GM20000 (cell line): ENCODE data around the gene MYL12B.
A peak's percentile ranks its signal among the peaks of the same experiment; 100 is the strongest.

ENCODE experiments used
- DNase-seq: peaks from one replicate; pipeline ENCODE4 v3.0.0; 2012; ENCODE audit warnings: low spot score
- CTCF ChIP-seq: IDR thresholded peaks from 2 replicates; pipeline ENCODE4 v1.5.1; 2012; ENCODE audit warnings: mild to moderate bottlenecking, control low read depth; ENCODE audit errors: extremely low read depth, missing control alignments

MYL12B gene

DNA sequence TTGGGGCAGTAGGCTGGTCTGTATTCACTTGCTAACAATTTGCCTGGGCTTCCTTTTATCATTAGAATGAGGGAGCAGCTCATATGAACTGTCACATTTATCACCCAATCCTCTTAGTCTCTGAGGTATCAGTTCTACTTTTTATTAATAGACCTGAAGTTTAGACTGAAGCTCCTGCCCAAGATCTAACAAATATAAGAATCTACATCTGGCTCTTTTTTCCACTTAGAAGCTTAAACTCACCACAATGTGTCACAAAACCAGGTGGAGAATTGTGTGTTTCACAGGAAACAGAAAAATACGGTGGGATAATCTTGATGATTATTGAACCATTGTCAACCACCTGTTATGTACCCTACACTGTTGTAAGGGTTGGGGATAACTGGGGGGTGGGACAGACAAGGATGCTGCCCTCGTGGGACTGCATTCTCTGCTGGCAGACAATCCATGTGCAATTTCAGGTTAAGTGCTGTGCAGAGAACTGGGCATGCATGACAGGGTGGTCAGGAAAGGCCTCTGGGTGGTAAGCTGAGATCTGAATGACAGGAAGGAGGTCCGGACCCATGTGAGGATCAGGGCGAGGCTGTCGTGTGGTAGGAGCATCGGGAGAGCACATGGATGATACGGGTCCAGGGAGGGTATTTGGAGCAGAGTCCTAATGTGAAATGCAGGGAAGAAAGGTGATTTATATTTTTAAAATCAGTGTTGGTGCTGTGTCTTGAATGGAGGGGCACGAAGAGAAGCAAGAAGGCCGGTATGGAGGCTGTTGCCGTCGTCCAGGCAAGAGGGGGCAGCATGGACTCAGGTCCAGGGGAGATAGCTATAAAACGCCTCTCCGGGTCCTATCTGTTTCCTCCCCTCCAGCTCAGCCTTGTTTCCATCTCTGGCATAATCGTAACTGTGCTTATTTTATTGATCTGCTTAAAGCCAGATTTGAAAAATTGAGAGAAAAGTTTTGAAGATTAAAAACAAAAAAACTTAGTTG, 17.6 kb downstream of the MYL12B start:
- peak; percentile 53 for DNase-seq
- no peak for TF ChIP-seq CTCF

DNA sequence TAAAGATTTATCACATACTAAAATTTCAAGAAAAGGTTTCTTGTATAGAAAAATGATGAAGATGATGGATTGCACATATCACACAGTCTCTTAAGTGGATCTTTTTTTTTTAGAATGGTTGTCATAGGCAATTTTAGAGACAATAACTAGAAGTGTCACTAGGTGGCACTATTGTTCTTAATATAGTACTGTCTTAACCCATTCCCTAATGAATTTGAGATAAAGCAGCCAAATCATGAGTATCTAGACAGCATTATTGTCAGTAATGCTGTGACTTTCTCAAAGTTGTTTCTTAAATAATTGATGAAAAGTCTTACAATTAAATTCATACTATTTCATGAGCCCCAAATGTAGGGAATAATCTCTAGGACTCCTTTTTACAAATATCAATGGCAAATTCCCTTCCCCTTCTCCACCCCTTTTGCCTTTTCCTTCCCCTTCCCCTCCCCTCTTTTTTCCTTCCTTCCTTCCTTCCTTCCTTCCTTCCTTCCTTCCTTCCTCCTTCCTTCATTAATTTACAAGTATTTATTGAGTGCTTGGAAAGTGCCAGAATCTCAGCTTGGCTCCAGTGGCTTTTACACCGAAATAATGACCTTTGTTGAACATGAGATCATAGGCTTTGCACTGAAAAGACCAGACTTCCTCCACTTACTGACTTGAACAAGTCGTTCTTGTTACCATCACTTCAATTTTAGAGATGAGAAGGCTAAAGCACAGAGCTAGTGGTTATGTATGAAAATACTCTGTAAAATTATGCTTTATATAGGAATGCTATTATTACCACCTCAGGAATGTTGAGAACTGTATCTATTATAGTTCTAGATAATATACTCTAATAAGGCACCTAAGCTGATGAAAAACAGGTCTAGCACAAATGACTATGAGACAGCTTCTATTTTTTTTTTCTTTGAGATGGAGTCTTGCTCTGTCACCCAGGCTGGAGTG, 19.8 kb downstream of the MYL12B start:
- TF ChIP-seq CTCF, result no peak
- DNase-seq, result peak; percentile 51

GRCh38 chr18:3283253-3283863, 21.4 kb downstream of the MYL12B start:
- TF ChIP-seq CTCF, result no peak
- DNase-seq, result no peak

DNA sequence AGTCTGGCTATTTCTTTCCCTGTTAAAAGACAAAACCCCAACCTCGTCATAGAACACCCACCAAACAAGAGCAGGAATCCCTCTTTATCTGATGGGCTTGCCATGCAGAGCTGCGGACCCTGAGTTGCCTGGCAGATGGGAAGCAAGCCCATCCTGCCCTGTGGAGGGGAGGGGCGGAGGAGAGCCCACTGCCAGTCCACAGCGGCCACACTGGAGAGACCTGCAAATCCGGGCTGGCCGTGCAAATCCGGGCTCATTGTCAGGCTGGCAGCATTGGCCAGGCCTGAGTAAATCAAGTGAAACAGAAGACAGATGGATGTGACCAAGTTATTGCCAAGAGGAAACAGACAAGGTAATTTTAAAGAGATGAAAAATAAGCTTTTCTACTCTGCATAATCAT, 22.0 kb downstream of the MYL12B start:
- no peak for TF ChIP-seq CTCF
- no peak for DNase-seq

- TF ChIP-seq CTCF, result no peak
- DNase-seq, result no peak
These were observed 22.6 kb downstream of the MYL12B start for GRCh38 chr18:3284501-3284900.

DNA sequence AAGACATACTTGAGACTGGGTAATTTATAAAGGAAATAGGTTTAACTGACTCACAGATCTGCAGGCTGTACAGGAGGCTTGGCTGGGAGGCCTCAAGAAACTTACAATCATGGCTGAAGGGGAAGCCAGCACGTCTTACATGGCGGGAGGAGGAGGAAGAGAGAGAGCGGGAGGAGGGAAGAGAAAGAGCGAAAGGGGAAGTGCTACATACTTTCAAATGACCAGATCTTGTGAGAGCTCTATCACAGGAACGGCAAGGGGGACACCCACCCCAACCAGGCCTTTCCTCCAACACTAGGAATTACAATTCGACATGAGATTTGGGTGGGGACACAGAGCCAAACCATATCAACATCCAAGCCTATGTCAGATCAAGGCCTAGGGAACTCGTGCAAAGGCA, 24.2 kb downstream of the MYL12B start:
- TF ChIP-seq CTCF, result no peak
- DNase-seq, result no peak
